NB4 (cell line): ENCODE data around the gene CACYBP.

Experiments
- CTCF ChIP-seq: IDR thresholded peaks from one replicate; pipeline ENCODE4 v1.5.1; 2012; ENCODE audit warnings: low read depth, low read length
- MAX ChIP-seq: IDR thresholded peaks from 2 replicates; pipeline ENCODE4 v1.6.1; 2011; ENCODE audit warnings: low read depth, low read length
- MYC ChIP-seq: IDR thresholded peaks from 2 replicates; pipeline ENCODE4 v1.6.1; 2011; ENCODE audit warnings: low read depth, low read length
- POLR2A ChIP-seq: IDR thresholded peaks from 2 replicates; pipeline ENCODE4 v1.6.1; 2011; ENCODE audit warnings: mild to moderate bottlenecking; ENCODE audit not compliant: insufficient read length; ENCODE audit errors: extremely low read depth

DNA sequence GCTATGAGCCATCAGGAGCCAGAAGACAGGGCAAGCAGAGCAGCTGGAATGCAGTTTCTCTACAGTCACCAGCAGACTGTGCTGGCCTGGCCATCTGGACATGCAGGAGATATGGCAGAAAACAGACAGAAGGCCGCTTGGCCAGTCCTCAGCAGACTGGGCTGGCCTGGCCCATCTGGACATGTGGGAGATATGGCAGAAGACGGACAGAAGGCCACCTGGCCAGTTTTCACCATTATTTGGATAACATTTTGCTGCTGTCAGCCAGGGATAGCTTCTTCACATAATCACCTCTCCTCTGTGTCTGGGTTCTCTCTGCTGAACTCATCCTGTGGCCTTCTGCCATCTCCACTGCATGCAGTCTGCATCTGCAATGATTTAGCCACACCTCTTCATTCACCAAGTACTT, 25.0 kb upstream of the CACYBP start:
- TF ChIP-seq MYC (no peak), CTCF (no peak), MAX (no peak), POLR2A (no peak)
